ENCODE results near the gene CCNB2. TPM values are rescaled to one million over a fixed set of nuclear protein-coding genes. Genes with fewer than 3 reads are reported as not detected.

CCNB2 gene
- polyA plus RNA-seq, 1 donor from 2014 or later = 4.4 TPM

- Histone ChIP-seq H3K9ac (ENCODE audit: low read length) (no peak overlapping the region), H2AFZ (ENCODE audit: low read depth, low read length) (no peak overlapping the region), H3K27ac (ENCODE audit: low read length) (no peak overlapping the region), H3K4me3 (ENCODE audit: low read length) (no peak overlapping the region), H3K9me3 (ENCODE audit: low read length) (no peaks in the 10 kb centered on the region), H3K9me2 (ENCODE audit: insufficient read depth, low read length) (no peaks in the 10 kb centered on the region), H4K20me1 (ENCODE audit: insufficient read depth) (no peaks in the 10 kb centered on the region), H3K27me3 (ENCODE audit: insufficient read depth, low read depth, low read length) (no peaks in the 10 kb centered on the region), H3F3A (ENCODE audit: insufficient read depth, low read length, poor library complexity, severe bottlenecking) (no peaks in the 10 kb centered on the region), H3K79me2 (replicated peaks; ENCODE audit: insufficient read depth, low read length) (no peaks in the 10 kb centered on the region), H3K36me3 (ENCODE audit: insufficient read depth, low read length) (peaks cover 9% of the 10 kb centered on the region), H3K4me2 (ENCODE audit: low read length) (no peak overlapping the region)
- TF ChIP-seq EP300 (conservative IDR thresholded peaks at IDR 0.05; ENCODE audit: poor library complexity, severe bottlenecking) (no peak), CTCF (IDR thresholded peaks at IDR 0.05; ENCODE audit: poor library complexity, severe bottlenecking) (no peak), TAF1 (IDR thresholded peaks at IDR 0.05; ENCODE audit: low read depth) (no peak), RAD21 (conservative IDR thresholded peaks at IDR 0.05) (no peak)
These were observed 10.9 kb upstream of the CCNB2 start for GRCh38 chr15:59094077-59094476.

- H2AFZ ChIP-seq (ENCODE audit: low read depth, low read length) = no peak overlapping the region
- H3K36me3 ChIP-seq (ENCODE audit: insufficient read depth, low read length) = peaks cover 15% of the 10 kb centered on the region
- H3K4me3 ChIP-seq (ENCODE audit: low read length) = no peak overlapping the region
- no peaks in the 10 kb centered on the region for H3K27me3 ChIP-seq (ENCODE audit: insufficient read depth, low read depth, low read length)
- H3K9ac ChIP-seq (ENCODE audit: low read length) = no peak overlapping the region
- H3K9me3 ChIP-seq (ENCODE audit: low read length) = no peaks in the 10 kb centered on the region
- H3K79me2 ChIP-seq (replicated peaks; ENCODE audit: insufficient read depth, low read length) = no peaks in the 10 kb centered on the region
- H3F3A ChIP-seq (ENCODE audit: insufficient read depth, low read length, poor library complexity, severe bottlenecking) = no peaks in the 10 kb centered on the region
- H3K9me2 ChIP-seq (ENCODE audit: insufficient read depth, low read length) = no peaks in the 10 kb centered on the region
- no peak overlapping the region for H3K4me2 ChIP-seq (ENCODE audit: low read length)
- no peak overlapping the region for H3K27ac ChIP-seq (ENCODE audit: low read length)
- no peaks in the 10 kb centered on the region for H4K20me1 ChIP-seq (ENCODE audit: insufficient read depth)
- TF ChIP-seq RAD21 (conservative IDR thresholded peaks at IDR 0.05) (no peak), EP300 (conservative IDR thresholded peaks at IDR 0.05; ENCODE audit: poor library complexity, severe bottlenecking) (no peak), EZH2 (IDR thresholded peaks at IDR 0.05; ENCODE audit: borderline replicate concordance, insufficient read depth, low read length, poor library complexity, severe bottlenecking) (no peak), POLR2AphosphoS5 (IDR thresholded peaks at IDR 0.05) (no peak), SMC3 (conservative IDR thresholded peaks at IDR 0.05; ENCODE audit: poor library complexity) (no peak), MXI1 (conservative IDR thresholded peaks at IDR 0.05; ENCODE audit: poor library complexity, severe bottlenecking) (no peak), TAF1 (IDR thresholded peaks at IDR 0.05; ENCODE audit: low read depth) (no peak), REST (IDR thresholded peaks at IDR 0.05; ENCODE audit: borderline replicate concordance) (no peak), CTCF (IDR thresholded peaks at IDR 0.05; ENCODE audit: poor library complexity, severe bottlenecking) (no peak)
These were observed 8.5 kb upstream of the CCNB2 start for GRCh38 chr15:59096429-59096828.

Measured in neural cell (in vitro differentiated cells).